Muscle of arm (tissue), 14 donors: ENCODE results near the gene TMEM74B. TPM values are rescaled to one million over a fixed set of nuclear protein-coding genes. Genes with fewer than 3 reads are reported as not detected.
"Not testable (repeated sequence)": the region's sequence is repeated elsewhere in the genome, so short reads cannot be mapped to it uniquely, and the experiment has no call there.

Experiments used
- DNase-seq: peaks from one replicate; pipeline ENCODE4 v3.0.0-alpha.2; 2013
- long read RNA-seq, 11 donors: transcript quantifications; one replicate each; lab custom pipeline, GENCODE V29; 2026
- polyA plus RNA-seq, 12 donors: library from polyadenylated mRNA; unstranded; fragments of 120-200 nt; gene quantifications; one replicate each; pipeline ENCODE4 v1.2.1, GENCODE V29; 2013; ENCODE audit not compliant: insufficient read length in 12 of 12

Gene TMEM74B
- 1 to 10 TPM in 10 of 12 donors, not detected in 2; 1.7 to 6.1 (median 3.2) TPM for polyA plus RNA-seq
- long read RNA-seq, donor 1, partial matches to known transcripts: 0 of 2 reads
- long read RNA-seq, donor 1, other reads (novel, unspliced or antisense): 0 of 2 reads
- long read RNA-seq, donor 2: 0 reads
- long read RNA-seq, donor 3: 0 reads
- long read RNA-seq, donor 4: 0 reads
- long read RNA-seq, donor 5, partial matches to known transcripts: 0 of 2 reads
- long read RNA-seq, donor 5, other reads (novel, unspliced or antisense): 0 of 2 reads
- long read RNA-seq, donor 6, partial matches to known transcripts: 0 of 1 reads
- long read RNA-seq, donor 6, other reads (novel, unspliced or antisense): 0 of 1 reads
- long read RNA-seq, donor 7: 0 reads
- long read RNA-seq, donor 8, partial matches to known transcripts: 0 of 1 reads
- long read RNA-seq, donor 8, other reads (novel, unspliced or antisense): 0 of 1 reads
- long read RNA-seq, donor 9: 0 reads
- long read RNA-seq, donor 10: 0 reads
- long read RNA-seq, donor 11: 0 reads

- no peak for DNase-seq
These were observed at the start of gene TMEM74B for GRCh38 chr20:1184638-1185315. TMEM74B (minus strand) TSS chr20:1184981; CDS start chr20:1183801, 1,180 bp downstream.

- no peak for DNase-seq
These were observed 47.7 kb upstream of the TMEM74B start for GRCh38 chr20:1232286-1233111.

GRCh38 chr20:1229541-1229940 is 44.8 kb upstream of the TMEM74B start:
- no peak for DNase-seq

GRCh38 chr20:1225783-1226654 is 41.2 kb upstream of the TMEM74B start, which contains the start of gene RAD21L1:
RAD21L1 (plus strand) TSS chr20:1226044; CDS start chr20:1228454, 2,410 bp downstream.
- DNase-seq: peak; percentile 25

- no peak for DNase-seq
These were observed 40.5 kb upstream of the TMEM74B start for GRCh38 chr20:1225263-1225782.

- DNase-seq: no peak
These were observed 39.6 kb upstream of the TMEM74B start for GRCh38 chr20:1224205-1224890.

GRCh38 chr20:1222750-1223149 is 38.0 kb upstream of the TMEM74B start:
- DNase-seq: not testable (repeated sequence)

GRCh38 chr20:1216527-1217427 is 32.0 kb upstream of the TMEM74B start:
- not testable (repeated sequence) for DNase-seq

GRCh38 chr20:1215386-1216170 is 30.8 kb upstream of the TMEM74B start:
- no peak for DNase-seq

GRCh38 chr20:1214838-1215261 is 30.1 kb upstream of the TMEM74B start:
- no peak for DNase-seq

- peak; percentile 53 for DNase-seq
These were observed 28.0 kb upstream of the TMEM74B start for GRCh38 chr20:1212607-1213396.

- no peak for DNase-seq
These were observed 27.2 kb upstream of the TMEM74B start for GRCh38 chr20:1212023-1212422.

GRCh38 chr20:1210501-1210900 is 25.7 kb upstream of the TMEM74B start:
- DNase-seq: no peak

- DNase-seq: no peak
These were observed 24.9 kb upstream of the TMEM74B start for GRCh38 chr20:1209447-1210387.

- DNase-seq: no peak
These were observed 22.6 kb upstream of the TMEM74B start for GRCh38 chr20:1207293-1207878.
